ENCODE results near the gene CYP21A2.

Gene CYP21A2

GRCh38 chr6:32083812-32084768, 45.9 kb downstream of the CYP21A2 start:
- no peak for DNase-seq

DNA sequence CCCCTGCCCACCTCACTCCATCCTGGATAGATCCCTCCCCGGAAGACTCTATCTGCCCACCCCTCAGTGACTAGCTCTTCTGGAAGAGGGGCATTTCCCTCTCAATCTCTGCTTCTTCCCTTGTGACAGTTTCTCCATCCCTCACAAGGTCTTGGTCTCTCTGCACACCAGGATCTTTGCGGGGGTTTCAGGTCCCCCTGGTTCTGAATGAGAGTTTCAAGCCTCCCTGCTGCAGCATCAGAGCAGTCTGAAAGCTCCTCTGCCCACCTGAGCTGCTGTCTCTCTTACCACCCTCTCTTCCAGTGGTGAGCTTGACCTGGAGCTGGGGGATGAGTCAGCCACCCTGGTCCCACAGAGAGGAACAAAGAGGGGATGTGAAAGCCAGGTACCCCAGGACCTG, 46.6 kb downstream of the CYP21A2 start:
- no peak for DNase-seq

GRCh38 chr6:32085759-32086459, 47.7 kb downstream of the CYP21A2 start:
- no peak for DNase-seq

GRCh38 chr6:32086661-32087573, 48.7 kb downstream of the CYP21A2 start:
- no peak for DNase-seq

GRCh38 chr6:32087574-32088486, 49.6 kb downstream of the CYP21A2 start:
- DNase-seq, result peak; percentile 65 to 74

- no peak for DNase-seq
Measured at GRCh38 chr6:32088487-32089049, 50.4 kb downstream of the CYP21A2 start.

DNA sequence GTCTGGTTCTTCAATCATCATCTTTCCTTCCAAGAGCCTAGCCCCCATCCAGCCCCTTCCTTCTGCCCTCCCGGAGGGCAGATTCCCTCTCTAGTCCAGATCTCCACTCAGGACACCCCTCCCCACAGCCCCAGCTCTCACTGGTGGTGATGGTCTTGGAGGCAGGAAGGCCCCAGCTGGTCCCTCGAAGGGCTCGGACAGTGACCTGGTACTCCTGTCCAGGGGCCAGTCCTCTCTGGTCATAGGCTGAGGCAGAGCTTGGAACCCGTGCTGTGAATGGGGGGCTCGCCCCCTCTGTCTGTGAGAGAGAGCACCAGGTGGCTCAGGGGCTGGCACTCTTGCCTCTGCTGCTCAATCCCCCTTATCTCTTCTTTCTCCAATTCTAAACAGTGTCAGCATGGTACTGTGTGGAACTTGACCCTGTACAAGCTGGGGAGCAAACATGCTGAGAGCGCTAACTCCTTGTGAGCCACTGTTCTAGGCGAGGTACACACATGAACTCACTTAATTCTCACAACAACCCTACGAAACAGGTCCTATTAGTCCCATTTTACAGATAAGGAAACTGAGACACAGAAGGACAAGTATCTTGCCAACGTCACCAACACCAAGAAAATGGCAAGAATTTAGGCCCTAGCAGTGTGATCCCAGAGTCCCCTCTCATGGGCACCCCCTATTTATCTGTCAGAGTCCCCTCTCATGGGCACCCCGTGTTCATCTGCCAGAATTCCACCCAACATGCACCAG, 51.0 kb downstream of the CYP21A2 start:
- DNase-seq, result no peak

All from CD4-positive, alpha-beta T cell treated with Interleukin-4 for 1 hour (primary cell).